NCI-H146 treated with DMSO at 0.1 percent for 48 hours (cell line): ENCODE measurements around the gene ODC1.

Source experiments
- DNase-seq: peaks from one replicate; lab custom pipeline; 2025; ENCODE audit not compliant: unreplicated experiment; lab: John Stamatoyannopoulos, UW

Gene ODC1

DNA sequence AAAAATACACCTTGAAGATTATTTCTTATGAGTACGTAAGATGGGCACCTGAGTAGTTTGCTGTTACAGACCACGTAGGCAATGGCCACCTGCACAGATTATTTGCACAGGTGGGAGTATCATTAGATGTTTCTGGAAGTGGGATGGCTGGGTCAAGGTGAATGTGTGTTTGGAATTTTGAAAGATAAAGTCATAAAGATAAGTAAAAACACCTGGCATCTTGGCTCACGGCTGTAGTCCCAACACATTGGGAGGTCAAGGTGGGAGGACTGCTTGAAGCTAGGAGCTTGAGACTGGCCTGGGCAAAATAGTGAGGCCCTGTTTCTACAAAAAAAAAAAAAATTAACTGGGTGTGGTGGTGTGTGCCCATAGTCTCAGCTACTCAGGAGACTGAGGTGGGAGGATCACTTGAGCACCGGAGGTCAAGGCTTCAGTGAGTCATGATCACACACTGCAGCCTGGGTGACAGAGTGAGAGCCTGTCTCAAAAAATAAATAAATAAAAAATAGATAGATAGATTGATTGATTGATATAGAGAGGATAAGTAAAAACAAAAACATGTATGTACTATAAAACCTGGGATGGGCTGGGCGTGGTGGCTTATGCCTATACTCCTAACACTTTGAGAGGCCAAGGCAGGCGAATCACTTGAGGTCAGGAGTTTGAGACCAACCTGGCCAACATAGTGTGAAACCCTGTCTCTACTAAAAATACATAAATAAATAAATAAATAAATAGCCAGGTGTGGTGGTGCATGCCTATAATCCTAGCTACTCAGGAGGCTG lies 30.4 kb downstream of the ODC1 start:
- DNase-seq: no peak

DNA sequence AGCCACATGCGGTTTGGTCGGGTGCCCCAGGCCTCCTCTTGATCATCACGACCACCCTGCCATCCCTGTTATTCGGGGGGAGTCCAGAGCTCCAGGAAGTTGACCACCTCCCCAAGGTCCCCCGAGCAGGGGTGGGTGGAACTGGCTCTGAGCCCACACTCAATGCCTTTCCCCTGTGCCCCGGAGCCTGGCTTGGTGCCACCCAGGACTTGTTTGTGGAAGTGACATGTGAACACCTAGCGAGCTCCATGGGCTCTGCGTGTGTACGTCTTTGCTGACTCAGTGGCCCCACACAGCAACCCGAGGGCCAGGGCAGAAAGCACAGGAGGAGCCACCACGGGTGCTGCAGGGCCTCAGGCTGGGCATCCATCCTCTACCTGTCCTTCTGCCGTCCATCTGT lies 32.5 kb downstream of the ODC1 start:
- DNase-seq: no peak

DNA sequence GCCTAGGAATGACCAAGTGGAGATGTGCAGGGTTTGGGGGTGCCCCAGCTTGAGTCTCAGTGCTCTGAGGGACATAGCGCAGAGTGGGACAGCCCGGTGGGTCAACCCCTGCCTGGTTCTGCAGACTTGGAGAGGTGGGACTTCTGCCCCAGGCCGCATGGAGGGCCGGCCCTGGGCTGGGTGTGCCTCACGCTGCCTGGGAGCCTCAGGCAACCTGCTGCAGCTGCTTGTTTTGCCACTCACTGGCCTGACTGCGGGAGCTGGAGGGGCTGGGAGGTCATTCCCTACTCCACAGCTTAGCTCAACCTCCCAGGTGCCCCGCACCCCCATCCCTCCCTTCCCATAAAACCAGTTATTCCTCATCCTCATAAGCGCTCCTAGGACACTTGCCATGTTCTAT lies 33.1 kb downstream of the ODC1 start:
- DNase-seq: no peak

GRCh38 chr2:10414591-10414990 lies 33.5 kb downstream of the ODC1 start:
- no peak for DNase-seq

- peak; percentile 57 for DNase-seq
These were observed 34.1 kb downstream of the ODC1 start for GRCh38 chr2:10413991-10414451.

- DNase-seq: no peak
These were observed 34.6 kb downstream of the ODC1 start for GRCh38 chr2:10413503-10413902.

GRCh38 chr2:10412380-10412779 lies 35.7 kb downstream of the ODC1 start:
- no peak for DNase-seq

- no peak for DNase-seq
These were observed 36.6 kb downstream of the ODC1 start for GRCh38 chr2:10411557-10411956.

DNA sequence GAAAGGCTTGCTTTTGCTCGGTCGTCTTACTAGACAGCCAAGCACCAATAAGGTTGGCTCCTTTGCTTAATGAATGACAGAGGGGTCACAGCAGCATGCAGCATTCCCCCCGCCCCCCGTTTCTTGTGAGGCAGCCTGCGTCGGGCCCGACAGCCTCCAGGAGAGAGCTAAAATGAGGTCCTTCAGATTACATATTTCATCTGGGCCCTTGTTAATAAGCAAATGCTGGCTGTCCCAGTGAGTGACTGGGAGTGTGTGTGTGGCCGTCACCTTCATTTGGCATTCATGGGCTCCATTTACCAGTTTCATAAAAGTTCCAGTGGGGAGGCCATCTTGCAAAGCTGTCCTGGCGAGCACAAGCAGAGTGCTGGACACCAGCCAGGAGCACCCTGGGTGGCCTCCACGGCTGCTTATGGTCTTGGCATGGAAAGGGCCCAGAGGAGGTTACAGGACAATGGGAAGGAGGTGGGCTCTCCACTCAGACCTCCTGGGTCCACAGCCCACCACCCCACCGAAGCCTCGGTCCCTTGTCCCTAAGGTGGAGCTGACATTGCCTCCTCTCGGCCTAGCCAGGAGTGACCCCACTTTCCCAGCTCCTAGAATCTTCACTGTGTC lies 37.2 kb downstream of the ODC1 start:
- no peak for DNase-seq

DNA sequence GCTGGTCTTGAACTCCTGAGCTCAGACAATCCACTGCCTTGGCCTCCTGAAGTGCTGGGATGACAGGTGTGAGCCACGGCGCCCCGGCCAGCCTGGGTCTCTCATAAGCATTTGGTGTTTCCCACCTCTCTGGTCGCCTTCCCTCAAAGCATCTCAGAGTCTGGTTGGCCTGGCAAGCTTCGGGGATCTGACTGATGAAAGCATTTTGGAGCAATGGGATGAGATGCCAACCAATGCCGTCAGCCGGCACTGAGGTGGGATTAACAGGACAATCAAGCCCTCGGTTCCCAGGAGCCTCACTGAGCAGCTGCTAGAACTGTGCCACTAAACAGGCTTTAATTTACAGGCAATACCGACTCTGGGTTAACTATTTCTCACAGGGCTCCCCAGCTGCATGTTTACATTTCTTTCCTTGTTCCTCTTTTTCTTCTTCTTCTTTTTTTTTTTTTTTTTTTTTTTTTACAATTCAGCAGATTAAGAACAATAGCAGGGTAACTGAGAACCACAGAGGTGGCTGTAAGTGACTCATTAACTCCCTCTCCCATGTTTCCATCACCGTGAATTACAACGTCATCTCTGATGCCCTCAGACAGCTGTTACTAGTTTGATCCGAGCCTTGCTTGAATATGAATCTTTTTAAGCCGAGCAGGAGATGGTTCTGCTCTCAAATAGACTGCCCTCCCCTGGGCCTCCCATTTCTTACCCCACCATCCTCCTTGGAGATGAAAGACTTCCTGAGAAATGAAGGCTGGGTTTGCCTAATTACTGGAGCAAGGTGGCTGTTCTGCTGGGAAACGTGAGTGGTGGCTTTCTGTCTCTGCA lies 37.9 kb downstream of the ODC1 start:
- DNase-seq: no peak

DNA sequence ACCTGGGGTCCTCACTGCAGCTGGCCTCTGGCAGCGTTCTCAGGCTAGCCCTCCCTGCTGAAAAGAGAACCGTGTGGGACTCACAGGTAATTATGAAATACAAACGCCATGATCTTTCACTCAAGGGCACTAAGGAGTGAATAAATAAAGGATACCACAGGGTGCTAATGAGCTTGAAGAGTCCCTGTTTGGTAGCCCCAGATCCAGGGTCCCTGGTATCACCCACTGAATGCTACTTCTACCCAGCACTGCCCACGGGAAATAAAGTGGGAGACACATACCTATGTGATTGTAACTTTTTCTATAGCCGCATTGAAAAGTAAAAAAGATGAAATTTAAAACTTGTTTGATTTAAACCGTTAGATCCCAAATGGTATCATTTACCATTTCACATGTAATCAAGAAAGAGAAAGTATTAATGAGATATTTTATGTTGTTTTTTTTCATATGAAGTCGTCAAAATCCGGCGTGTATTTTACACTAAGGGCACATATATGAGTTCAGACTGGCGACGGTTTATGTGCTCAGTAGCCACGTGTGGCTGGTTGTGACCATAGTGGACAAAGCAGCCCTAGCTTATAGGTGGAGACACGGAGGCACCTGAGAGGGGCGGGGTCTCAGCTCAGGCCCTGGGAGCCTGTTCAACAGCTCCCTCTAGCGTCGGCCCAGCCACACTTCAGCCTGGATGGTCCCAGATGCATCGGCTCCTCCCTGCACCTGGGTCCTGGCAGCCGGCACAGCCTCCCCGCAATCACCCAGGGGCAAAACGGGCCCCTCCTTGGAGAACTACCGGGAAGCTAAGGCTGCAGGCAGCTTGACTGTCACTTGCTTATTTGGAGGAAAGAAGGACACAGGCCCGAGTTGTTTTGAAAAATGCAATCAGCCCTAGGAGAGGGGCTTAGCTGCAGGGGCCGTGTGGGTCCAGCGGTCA lies 39.2 kb downstream of the ODC1 start:
- DNase-seq: peak; percentile 89

- peak; percentile 25 for DNase-seq
These were observed 40.1 kb downstream of the ODC1 start for GRCh38 chr2:10407841-10408648.

- no peak for DNase-seq
These were observed 40.7 kb downstream of the ODC1 start for GRCh38 chr2:10407432-10407831.

DNA sequence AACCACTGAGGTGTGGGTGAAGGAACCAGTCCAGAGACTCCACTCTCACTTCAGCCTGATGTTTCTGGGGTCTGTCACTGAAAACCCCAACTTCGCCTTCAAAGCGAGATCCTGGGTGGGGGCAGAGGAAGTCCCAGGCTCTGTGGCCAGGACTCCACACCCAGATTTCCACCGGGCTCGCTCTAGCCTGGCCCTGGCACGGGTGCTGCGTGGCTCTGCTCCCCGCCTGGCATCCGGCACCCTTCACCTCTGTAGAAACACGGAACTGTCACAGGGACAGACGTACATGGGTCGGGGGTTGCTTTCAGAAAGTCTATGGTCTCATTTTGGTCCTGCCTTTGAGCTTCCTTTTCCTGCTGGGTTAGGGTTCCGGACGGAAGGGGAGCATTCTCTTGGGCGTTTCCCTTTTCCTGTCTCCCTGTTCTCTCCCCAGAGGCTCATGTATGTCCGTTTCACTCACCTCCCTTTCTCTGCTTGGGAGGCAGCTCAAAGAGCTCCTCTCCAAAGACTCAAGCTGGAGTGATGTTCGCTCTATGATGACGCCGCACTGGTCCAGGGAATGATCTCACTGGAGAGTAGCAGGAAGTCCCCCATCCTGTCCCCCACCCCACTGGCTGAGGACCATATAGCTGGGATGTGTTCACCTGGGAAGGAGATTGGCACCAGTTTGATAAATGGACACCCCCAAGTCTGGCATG lies 41.5 kb downstream of the ODC1 start:
- DNase-seq: no peak

DNA sequence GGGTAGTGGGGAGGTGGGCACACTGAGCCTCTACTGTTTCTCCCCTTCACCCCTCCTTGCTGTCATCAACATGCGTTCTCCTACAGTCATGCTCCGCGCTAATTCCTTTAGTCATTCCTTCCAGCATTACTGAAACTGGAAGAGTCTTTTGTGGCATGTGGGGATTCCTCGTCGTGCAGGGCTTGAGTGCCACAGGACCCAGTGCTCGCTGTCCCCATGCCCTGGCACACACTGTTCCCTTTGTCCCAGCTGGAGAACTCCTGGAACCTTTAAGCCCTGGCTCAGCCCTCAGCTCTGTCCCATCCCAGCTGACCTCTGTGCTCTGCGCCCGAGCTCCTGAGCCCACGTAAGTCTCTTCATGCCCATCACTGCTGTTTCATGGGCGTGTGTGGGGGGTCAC lies 42.1 kb downstream of the ODC1 start:
- no peak for DNase-seq

- DNase-seq: no peak
These were observed 42.7 kb downstream of the ODC1 start for GRCh38 chr2:10405448-10405847.

DNA sequence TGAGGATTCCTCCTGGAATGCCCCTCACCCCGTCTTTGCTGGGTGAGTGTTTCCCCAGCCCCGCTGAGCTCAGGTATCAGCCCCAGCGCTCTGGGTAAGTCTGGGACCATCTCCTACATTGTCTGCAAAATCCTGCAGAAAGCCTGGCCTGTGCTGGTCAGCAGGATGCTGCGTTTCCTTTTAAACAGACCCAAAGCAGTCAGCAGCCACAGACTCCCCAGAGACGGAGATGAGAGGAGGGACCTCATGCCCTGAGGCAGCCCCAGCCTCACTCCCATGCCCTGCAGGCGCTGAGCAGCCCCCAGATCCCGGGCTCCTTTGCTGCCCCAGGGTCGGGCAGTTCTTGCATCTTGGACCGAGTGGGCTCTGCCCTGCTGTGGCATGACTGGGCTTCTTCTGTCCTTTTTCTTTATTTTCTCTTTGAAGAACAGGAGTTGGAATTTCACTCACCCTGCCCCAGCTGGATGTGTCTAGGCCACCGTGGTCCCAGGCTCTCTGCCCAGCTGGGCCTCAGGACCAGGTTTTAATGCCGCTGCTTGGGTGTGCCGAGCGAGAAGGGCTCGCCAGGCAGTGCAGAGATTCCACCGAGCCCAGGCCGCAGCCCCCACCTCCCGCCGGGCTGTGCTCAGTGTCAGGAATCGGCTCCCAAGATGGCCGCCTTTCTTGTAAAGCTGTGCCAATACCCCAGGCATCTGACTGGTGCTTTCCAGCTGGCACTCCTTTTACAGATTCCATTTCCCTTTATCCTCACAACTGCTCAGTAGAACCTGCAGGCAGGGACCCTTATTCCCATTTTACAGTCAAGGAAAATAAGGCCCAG lies 43.6 kb downstream of the ODC1 start:
- no peak for DNase-seq

GRCh38 chr2:10402653-10403215 lies 45.4 kb downstream of the ODC1 start:
- DNase-seq: no peak
